GM12878 (cell line): ENCODE measurements around the gene SLIT1. TPM values are rescaled to one million over a fixed set of nuclear protein-coding genes. Genes with fewer than 3 reads are reported as not detected.

Experiments
- polyA plus RNA-seq, 11 experiments: library from polyadenylated mRNA; depleted of rRNA in 4 of 11; unstranded in 6 of 11; stranded (reverse) in 5 of 11; fragments of >200 nt; fragmentation: Nextera tagmentation in 4 of 11; fragmentation: Illumina TruSeq in 1 of 11; extraction: Ambion mirVana in 4 of 11; extraction: Trizol in 1 of 11; gene quantifications; 1 replicate in 1 of 11; 2 replicates in 10 of 11; pipeline versions ENCODE4 v1.2.1 to v1.2.3, GENCODE V29; 2011 to 2016; ENCODE audit warnings: inconsistent platforms in 2 of 11, missing spikeins in 2 of 11, low read depth in 1 of 11
- total RNA-seq, 4 experiments: library from RNA; depleted of rRNA in 3 of 4; stranded (reverse); fragments of >200 nt in 3 of 4; fragmentation: Illumina TruSeq in 1 of 4; extraction: Trizol in 1 of 4; gene quantifications; 2 replicates each; pipeline versions ENCODE4 v1.2.1 to v1.2.3, GENCODE V29; 2013 to 2021

SLIT1 gene
- total and polyA plus RNA-seq, 10 of the 15 experiments (the other 5 are each of a cell fraction or from before 2014, with no cell fraction given) = 0.04 to 0.19 (median 0.06) TPM; not detected in 4

Other genes with a start within 250 kb of the SLIT1 start
- 19.6 and 23.9 TPM in 2 replicates for gene ARHGAP19, start 106.7 kb upstream of the SLIT1 start, total RNA-seq (2014; rRNA removed)
- 29.0 and 29.8 TPM in 2 replicates for gene ARHGAP19, start 106.7 kb upstream of the SLIT1 start, total RNA-seq (2014; rRNA removed; fragmentation: Illumina TruSeq; extraction: Trizol)
- gene ARHGAP19, start 106.7 kb upstream of the SLIT1 start, total RNA-seq (2021) = 30.8 and 32.2 TPM in 2 replicates
- gene ARHGAP19, start 106.7 kb upstream of the SLIT1 start, polyA plus RNA-seq (2011; rRNA removed) = 40.7 and 53.1 TPM in 2 replicates
- gene ARHGAP19, start 106.7 kb upstream of the SLIT1 start, polyA plus RNA-seq (2014; fragmentation: Illumina TruSeq; extraction: Trizol) = 31.7 and 39.4 TPM in 2 replicates
- 10 to 100 TPM; 13.3 to 16.1 TPM for gene ARHGAP19, start 106.7 kb upstream of the SLIT1 start, polyA plus RNA-seq (2014; fragmentation: Nextera tagmentation; extraction: Ambion mirVana)
- gene ARHGAP19, start 106.7 kb upstream of the SLIT1 start, polyA plus RNA-seq (2014; rRNA removed) = 18.3 and 21.8 TPM in 2 replicates
- 10 to 100 TPM; 22.3 to 22.9 TPM for gene ARHGAP19, start 106.7 kb upstream of the SLIT1 start, polyA plus RNA-seq (2016; fragmentation: Nextera tagmentation; extraction: Ambion mirVana)
- 0.44 and 0.73 TPM in 2 replicates for gene FRAT1, start 133.3 kb upstream of the SLIT1 start, total RNA-seq (2014; rRNA removed)
- 0.28 and 0.36 TPM in 2 replicates for gene FRAT1, start 133.3 kb upstream of the SLIT1 start, total RNA-seq (2014; rRNA removed; fragmentation: Illumina TruSeq; extraction: Trizol)
- 0.56 and 0.67 TPM in 2 replicates for gene FRAT1, start 133.3 kb upstream of the SLIT1 start, total RNA-seq (2021)
- 0.19 and 0.20 TPM in 2 replicates for gene FRAT1, start 133.3 kb upstream of the SLIT1 start, polyA plus RNA-seq (2011; rRNA removed)
- gene FRAT1, start 133.3 kb upstream of the SLIT1 start, polyA plus RNA-seq (2014; fragmentation: Illumina TruSeq; extraction: Trizol) = 0.13 TPM in 1 of 2 replicates, not detected in the other
- gene FRAT1, start 133.3 kb upstream of the SLIT1 start, polyA plus RNA-seq (2014; fragmentation: Nextera tagmentation; extraction: Ambion mirVana) = under 1 TPM; 0.07 to 0.08 TPM
- gene FRAT1, start 133.3 kb upstream of the SLIT1 start, polyA plus RNA-seq (2014; rRNA removed) = 0.19 and 0.65 TPM in 2 replicates
- gene FRAT1, start 133.3 kb upstream of the SLIT1 start, polyA plus RNA-seq (2016; fragmentation: Nextera tagmentation; extraction: Ambion mirVana) = under 1 TPM; 0.11 to 0.32 TPM
- gene FRAT2, start 148.8 kb upstream of the SLIT1 start, total RNA-seq (2014; rRNA removed) = 5.0 and 5.9 TPM in 2 replicates
- 3.5 and 4.1 TPM in 2 replicates for gene FRAT2, start 148.8 kb upstream of the SLIT1 start, total RNA-seq (2014; rRNA removed; fragmentation: Illumina TruSeq; extraction: Trizol)
- 5.2 and 5.6 TPM in 2 replicates for gene FRAT2, start 148.8 kb upstream of the SLIT1 start, total RNA-seq (2021)
- gene FRAT2, start 148.8 kb upstream of the SLIT1 start, polyA plus RNA-seq (2011; rRNA removed) = 3.9 and 4.4 TPM in 2 replicates
- 2.9 and 3.8 TPM in 2 replicates for gene FRAT2, start 148.8 kb upstream of the SLIT1 start, polyA plus RNA-seq (2014; fragmentation: Illumina TruSeq; extraction: Trizol)
- 1 to 10 TPM in 1 of 2 experiments, under 1 TPM in 1; 0.69 to 1.8 TPM for gene FRAT2, start 148.8 kb upstream of the SLIT1 start, polyA plus RNA-seq (2014; fragmentation: Nextera tagmentation; extraction: Ambion mirVana)
- gene FRAT2, start 148.8 kb upstream of the SLIT1 start, polyA plus RNA-seq (2014; rRNA removed) = 4.4 and 5.0 TPM in 2 replicates
- 1 to 10 TPM; 1.3 to 2.2 TPM for gene FRAT2, start 148.8 kb upstream of the SLIT1 start, polyA plus RNA-seq (2016; fragmentation: Nextera tagmentation; extraction: Ambion mirVana)
- 27.2 and 32.6 TPM in 2 replicates for gene RRP12, start 215.4 kb upstream of the SLIT1 start, total RNA-seq (2014; rRNA removed)
- gene RRP12, start 215.4 kb upstream of the SLIT1 start, total RNA-seq (2014; rRNA removed; fragmentation: Illumina TruSeq; extraction: Trizol) = 14.6 and 14.9 TPM in 2 replicates
- 47.7 and 48.3 TPM in 2 replicates for gene RRP12, start 215.4 kb upstream of the SLIT1 start, total RNA-seq (2021)
- gene RRP12, start 215.4 kb upstream of the SLIT1 start, polyA plus RNA-seq (2011; rRNA removed) = 5.0 and 13.9 TPM in 2 replicates
- gene RRP12, start 215.4 kb upstream of the SLIT1 start, polyA plus RNA-seq (2014; fragmentation: Illumina TruSeq; extraction: Trizol) = 5.1 and 16.5 TPM in 2 replicates
- gene RRP12, start 215.4 kb upstream of the SLIT1 start, polyA plus RNA-seq (2014; fragmentation: Nextera tagmentation; extraction: Ambion mirVana) = 1 to 10 TPM; 5.3 to 5.7 TPM
- gene RRP12, start 215.4 kb upstream of the SLIT1 start, polyA plus RNA-seq (2014; rRNA removed) = 17.1 and 22.1 TPM in 2 replicates
- 10 to 100 TPM; 47.2 to 48.7 TPM for gene RRP12, start 215.4 kb upstream of the SLIT1 start, polyA plus RNA-seq (2016; fragmentation: Nextera tagmentation; extraction: Ambion mirVana)
- gene PGAM1, start 240.2 kb upstream of the SLIT1 start, total RNA-seq (2014; rRNA removed) = 900 and 915 TPM in 2 replicates
- gene PGAM1, start 240.2 kb upstream of the SLIT1 start, total RNA-seq (2014; rRNA removed; fragmentation: Illumina TruSeq; extraction: Trizol) = 522 and 529 TPM in 2 replicates
- gene PGAM1, start 240.2 kb upstream of the SLIT1 start, total RNA-seq (2021) = 716 and 743 TPM in 2 replicates
- gene PGAM1, start 240.2 kb upstream of the SLIT1 start, polyA plus RNA-seq (2011; rRNA removed) = 1,223 and 1,362 TPM in 2 replicates
- gene PGAM1, start 240.2 kb upstream of the SLIT1 start, polyA plus RNA-seq (2014; fragmentation: Illumina TruSeq; extraction: Trizol) = 458 and 657 TPM in 2 replicates
- gene PGAM1, start 240.2 kb upstream of the SLIT1 start, polyA plus RNA-seq (2014; fragmentation: Nextera tagmentation; extraction: Ambion mirVana) = 100 to 1,000 TPM; 115 to 271 TPM
- 761 and 772 TPM in 2 replicates for gene PGAM1, start 240.2 kb upstream of the SLIT1 start, polyA plus RNA-seq (2014; rRNA removed)
- 1,000 to 10,000 TPM; 1,161 to 1,235 TPM for gene PGAM1, start 240.2 kb upstream of the SLIT1 start, polyA plus RNA-seq (2016; fragmentation: Nextera tagmentation; extraction: Ambion mirVana)